Measurements from ENCODE around the gene MACO1.
"Not testable (repeated sequence)": the region's sequence is repeated elsewhere in the genome, so short reads cannot be mapped to it uniquely, and the experiment has no call there.

The MACO1 gene

DNA sequence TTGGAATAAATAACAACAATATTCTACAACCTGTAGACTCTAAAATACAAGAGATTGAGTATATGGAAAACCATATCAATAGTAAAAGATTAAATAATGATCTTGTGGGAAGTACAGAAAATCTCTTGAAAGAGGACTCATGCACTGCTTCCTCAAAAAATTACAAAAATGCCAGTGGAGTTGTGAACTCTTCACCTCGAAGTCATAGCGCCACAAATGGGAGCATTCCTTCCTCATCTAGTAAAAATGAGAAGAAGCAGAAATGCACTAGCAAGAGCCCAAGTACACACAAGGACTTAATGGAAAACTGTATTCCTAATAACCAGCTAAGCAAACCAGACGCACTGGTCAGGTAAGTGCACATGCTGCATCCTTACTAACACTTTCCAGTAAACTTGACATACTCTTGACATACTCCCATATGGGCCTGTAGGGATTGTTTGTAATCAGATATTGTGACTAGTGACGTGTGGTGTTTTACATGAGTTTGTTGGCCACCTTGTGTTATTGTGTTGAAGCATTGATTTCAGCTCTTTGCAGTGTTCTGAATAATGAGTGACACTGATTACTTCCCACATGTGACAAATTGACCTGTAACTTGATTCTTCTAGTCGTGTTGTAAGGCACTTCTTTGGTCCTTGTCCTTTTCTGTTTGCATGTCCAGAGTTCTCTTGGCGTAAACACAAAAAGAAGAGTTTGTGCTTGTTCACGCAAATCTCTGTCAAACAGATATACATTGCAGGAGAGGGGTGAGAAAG lies 28.0 kb downstream of the MACO1 start:
- DNase-seq: no peak

DNA sequence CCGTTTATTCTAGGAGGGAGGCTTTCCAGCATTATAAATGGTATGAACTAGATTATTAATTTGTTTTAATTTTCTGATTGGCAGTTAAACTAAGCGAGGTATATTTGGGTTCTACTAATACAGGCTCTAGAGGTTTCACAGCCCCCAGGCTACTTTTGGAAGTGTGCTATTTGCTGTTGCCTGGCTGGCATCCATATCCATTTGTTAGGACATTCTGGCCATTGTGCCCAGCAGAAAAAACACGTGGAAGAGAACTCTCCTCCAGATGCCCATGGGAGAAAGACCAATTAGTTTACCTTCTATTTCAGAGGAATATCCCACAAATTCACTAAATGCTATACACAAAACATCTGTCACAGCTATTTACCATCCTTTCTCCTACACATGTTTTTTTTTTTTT lies 29.3 kb downstream of the MACO1 start:
- no peak for DNase-seq

DNA sequence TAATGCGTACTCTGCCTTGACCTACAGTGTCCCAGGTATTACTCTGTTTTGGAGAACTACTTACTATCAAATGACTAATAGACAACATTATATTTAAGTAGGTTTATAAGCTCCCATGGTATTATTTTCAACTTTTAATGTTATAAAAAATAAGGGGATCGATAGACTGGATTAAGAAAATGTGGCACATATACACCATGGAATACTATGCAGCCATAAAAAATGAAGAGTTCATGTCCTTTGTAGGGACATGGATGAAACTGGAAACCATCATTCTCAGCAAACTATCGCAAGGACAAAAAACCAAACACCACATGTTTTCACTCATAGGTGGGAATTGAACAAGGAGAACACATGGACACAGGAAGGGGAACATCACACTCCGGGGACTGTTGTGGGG lies 30.1 kb downstream of the MACO1 start:
- DNase-seq: not testable (repeated sequence)

DNA sequence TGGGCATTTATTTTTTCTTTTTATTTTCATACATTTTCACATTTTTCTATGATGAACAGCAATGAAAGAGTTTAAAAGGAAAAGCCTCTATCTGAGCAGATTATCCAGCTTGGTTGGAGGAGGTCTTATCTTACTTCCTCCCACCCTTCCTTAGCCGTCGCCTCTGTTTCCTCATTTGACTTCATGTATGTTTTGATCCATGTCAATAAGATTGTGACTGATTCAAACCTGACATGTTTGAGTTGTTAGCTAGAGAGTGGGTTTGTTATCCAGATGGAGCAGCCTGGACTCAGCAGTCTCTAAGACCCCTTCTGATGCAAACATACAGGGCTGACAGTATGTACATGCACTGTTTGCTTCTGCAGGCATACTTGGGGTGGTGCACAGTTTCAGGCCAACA lies 31.2 kb downstream of the MACO1 start:
- DNase-seq: no peak

DNA sequence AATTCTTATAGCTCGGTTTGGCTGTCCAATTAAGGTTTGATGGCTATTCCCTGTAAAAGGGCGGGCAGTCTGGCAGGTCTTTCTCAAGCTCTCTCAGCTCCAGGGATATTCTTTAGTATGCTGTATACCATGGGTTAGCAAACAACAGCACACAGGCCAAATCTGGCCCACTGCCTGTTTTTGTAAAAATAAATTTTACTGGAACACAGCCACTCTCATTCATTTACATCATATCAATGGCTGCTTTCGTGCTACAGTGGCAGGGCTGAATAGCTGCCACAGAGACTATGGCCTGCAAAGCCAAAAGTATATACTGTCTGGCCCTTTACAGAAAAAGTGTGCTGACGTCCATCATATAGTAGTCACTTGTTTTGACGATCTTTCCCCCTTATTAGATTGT lies 32.0 kb downstream of the MACO1 start:
- DNase-seq: no peak

DNA sequence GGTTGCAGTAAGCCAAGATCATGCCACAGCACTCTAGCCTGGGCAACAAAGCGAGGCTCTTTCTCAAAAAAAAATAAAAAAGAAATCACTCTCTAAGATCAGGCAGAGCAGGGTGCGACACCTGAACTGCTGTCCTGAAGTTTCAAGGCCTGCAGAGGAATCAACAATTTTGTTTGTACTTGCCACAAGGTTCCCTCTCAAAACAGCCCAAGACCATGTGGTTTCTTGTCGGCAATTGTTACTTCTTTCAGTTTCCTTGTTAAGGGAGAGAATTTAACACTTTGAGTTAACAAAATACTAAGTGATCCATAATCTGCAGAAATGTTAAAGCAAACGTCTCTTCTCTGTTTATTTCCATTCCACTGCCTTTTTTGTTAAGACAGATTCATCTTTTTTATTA lies 36.5 kb downstream of the MACO1 start:
- no peak for DNase-seq

DNA sequence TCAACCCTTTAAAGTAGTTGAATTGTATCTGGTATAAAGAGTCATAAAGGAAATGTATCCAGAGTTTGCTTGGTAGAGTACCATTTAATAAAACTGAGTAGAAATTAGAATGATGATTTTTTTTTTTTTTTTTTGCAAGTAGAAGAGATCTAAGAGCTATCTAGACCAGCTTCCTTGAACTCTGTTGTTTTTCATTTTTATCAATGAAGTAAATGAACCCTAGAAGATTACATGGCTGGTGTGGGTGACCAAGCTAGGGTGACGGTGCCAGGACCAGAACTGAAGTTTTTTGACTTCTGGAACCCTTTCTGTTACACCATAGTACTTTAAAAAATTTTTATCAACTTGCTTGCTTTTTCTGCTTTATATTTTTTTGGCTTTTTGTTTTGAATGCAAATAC lies 36.9 kb downstream of the MACO1 start:
- DNase-seq: no peak

DNA sequence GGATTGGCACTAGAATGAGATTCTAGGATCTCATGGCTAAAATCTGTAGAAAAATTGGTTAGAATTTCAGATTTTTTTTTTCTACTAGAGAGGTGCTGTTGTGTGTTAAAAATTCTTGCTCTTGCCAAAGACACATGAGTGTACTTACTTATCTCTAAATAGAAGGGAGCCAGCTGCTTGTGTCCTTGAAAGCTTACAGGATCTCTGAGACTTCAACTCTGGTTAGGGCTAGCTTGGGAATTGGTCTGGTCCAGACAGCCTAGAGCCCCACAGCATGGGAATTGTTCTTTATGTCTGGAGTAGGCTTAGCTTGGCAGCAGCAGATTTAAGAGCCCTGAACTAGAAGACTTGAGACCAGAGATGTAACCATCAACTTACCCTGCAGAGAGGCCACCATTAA lies 37.3 kb downstream of the MACO1 start:
- no peak for DNase-seq

DNA sequence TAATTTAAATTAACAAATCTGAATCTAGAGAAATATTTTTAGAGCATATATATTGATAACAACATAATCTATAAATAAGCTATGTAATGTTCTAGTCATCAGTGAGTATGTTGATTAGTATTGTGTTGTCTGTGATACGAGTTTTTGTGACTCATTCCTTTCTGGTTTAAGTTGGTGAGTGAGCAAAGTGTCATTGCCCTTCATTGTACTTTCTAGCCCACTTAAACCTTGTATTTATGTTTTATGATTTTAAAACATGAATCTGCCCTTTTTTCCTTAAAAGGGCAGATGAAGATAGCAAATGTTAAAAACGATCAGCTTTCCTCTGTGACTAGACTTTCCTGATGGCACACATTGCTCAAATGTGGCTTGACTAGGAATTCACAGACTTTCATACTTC lies 38.5 kb downstream of the MACO1 start:
- DNase-seq: peak; percentile 26

DNA sequence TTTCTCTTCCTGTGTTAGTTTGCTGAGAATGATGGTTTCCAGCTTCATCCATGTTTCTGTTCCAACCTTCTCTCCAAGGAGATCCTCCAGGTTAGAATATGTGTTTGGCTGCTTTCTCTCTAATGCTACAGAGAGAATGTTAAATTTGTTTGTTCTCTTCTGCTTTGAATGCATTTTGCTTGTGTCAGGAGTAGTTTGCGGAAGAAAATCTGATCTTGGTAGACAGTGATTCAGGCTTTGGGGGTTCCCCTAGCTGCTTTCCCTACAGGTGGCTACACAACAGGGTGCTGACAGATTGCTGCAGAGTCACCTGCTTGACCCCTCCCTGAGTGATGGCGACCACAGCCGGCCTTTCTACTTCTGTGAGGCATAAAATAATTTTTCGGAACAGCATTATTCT lies 41.8 kb downstream of the MACO1 start:
- DNase-seq: no peak

DNA sequence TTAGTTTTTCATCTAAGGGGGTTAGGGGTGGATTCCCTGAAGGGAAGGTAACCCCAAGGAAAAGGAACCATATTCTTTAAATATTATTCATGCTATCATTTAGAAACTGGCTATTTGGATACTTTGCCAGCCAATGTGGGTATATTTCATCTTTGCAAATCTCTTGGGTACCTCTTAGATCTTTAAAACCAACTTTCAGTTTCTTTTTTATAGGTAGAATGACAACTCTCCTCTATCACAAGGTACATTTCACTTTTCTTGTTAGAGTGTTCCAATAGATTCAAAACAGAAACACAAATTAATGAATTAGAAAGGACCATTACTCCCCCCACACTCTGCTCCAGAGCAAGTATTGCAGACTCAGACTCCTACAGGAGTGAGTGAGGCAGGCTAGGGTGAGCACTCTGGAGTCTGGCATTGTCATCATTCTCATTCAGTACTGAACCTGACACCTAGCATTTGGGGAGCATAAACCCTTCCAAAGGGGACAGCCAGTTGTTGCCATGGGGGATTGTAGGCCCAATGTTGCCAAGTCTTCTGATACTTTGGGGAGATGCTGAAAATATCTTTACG lies 43.0 kb downstream of the MACO1 start:
- no peak for DNase-seq

DNA sequence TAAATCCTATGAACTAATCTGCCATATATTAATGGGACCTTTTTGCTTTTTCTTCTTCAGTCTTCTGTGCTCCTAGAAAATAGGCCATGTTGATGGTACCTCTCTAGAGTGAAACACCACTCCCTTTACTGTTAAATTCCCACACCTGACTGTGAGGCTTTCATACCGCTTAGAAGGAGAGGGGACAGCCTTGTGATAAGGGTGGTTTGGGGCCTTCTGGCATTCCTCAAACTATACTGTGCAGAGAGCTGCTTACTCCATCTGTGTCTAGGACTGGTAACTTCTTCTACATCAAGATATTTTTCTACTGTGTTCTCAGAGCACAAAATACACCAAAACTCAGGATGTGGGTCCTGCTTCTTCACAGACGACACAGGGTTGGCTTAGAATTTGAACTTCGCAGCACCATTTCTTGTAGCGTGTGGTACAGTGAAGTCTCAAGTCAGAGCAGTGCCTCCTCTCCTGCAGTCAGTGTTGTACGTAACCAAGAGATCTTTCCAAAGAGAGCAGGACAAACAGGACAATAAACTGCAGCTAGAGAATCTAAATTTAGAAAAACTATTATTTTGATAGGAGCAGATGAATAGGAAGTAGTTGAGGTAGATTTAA lies 43.8 kb downstream of the MACO1 start:
- DNase-seq: no peak

DNA sequence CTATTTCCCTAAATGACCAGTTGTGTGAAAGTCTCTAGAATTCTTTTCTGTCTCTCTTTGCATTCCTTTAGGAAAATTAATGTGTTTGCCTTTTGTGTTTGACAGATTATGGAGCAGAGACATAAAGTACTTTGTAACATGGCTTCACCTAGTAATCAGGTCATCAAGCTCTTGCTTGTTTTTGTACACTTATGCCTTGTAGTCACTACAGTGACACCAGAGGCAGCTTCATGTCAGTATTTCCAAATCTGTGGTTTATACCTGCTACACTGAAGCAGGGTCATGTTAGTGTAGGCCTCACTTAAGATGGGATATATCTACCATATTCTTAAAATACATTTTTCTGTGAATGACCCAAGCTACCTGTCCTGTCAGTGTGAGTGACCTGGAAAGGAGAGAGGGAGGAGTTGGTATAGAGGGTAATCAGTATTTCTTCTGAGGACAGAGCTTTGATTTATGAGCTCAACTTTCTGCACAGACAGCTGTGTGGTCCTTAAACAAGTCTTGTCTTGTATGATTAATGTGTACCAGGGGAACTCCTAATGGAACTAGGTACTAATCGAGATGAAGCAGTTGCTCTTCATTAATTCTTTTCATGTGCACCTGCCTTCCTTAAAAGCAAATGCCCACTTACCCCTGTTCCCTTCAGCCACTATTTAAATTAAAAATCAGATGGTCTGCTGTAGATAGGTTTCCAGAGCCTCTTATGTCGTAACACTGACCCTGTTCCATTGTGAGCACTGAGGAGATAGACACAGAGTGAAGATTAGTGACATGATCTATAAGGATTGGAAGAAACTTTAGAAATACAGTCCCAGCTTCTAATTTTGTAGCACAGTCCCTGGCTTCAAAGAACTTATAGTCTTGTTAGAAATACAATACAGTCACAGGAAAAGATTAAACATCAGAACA lies 45.7 kb downstream of the MACO1 start:
- DNase-seq: no peak

DNA sequence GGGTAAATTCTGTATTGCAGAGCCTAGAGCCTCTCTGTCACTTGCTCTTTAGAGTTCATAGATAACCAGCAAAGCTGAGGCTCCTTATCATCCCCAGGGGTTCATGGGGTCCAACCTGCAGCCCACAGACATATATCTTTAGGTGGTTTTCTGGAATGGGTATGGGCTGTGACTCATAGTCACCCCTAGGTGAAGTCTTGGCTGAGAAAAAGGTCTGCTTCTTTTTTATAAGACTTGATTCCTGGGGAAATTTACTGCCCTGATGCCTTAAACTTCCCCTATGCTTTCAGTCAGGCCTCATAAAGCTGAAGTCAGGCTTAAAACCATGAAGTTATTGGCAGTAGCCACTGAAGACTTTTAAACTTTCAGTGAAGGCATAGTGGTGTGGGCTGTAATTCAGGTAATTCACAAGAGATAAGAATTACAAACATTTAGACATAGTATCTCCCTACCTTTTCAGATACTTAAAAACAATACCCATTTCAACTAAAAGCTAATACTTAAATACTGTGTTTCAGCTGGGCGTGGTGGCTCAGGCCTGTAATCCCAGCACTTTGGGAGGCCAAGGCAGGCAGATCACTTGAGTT lies 46.8 kb downstream of the MACO1 start:
- DNase-seq: no peak

DNA sequence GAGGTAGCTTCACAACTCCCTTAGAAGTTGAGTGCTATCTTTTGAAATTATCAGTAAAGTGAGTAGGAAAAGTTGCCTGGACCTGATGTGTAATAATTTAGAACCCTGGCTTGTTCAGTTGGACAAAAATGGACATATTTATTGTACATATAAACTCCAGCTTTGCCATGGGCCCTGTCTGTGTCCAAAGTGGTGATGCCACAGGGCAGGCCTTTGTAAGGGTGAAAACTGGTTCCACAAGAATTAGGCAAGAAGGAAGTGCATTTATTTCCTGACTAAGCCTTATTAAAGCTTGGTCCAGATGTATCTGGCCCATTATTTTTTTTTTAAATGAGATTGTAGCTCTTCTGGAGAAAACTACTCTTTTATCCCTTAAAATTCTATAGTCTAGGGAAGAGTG lies 47.9 kb downstream of the MACO1 start:
- no peak for DNase-seq

DNA sequence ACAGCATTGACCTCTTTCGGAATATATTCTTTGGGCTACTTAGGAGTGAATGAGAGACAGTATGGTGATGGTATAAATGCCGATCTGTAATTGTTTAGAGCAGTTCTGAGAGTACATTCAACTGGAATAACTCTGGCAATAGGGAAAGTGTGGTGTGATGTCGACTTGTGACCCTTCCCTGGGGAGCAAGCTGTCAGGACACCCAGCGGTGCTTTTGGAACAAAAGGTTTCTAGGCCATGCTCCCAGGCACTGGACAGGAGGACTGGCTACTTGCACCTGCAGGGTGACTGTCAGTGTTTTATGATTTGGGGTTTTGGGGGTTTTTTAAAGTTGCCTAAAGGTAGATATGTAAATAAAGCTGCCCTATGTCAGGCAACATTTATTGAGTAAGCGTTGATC lies 50.9 kb downstream of the MACO1 start:
- DNase-seq: no peak

DNA sequence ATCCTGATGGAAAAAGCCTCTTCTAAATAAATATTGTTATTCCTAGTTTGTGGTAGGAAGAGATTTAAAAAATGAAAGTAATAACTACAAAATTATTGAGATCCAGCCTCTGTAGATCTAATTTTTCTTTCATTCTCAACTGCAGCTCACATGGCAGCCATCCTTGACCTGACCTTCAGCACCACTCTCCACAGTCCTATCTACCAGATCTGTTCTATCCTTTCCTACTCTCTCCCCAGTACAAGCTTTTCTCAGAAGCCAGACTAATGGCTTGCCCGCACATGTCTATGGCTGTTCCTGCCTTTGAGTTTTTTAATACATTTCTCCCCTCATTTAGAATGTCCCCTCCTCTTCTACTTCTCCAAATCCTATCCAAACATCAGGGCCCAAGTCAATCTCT lies 51.5 kb downstream of the MACO1 start:
- DNase-seq: no peak

DNA sequence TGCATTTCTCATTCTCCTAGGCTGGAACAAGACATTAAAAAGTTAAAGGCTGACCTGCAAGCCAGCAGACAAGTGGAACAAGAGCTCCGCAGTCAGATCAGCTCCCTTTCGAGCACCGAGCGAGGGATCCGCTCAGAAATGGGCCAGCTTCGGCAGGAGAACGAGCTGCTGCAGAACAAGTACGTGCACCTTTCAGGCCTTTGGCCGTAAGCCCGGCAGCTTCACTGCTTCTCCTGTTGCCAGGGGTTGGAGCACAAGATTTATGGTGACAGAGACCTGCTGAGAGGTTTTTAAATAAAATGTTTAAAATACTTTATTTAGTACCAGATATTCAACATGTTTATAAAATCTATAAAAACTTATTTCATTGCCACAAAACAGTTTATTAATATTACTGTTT lies 53.4 kb downstream of the MACO1 start:
- no peak for DNase-seq

DNA sequence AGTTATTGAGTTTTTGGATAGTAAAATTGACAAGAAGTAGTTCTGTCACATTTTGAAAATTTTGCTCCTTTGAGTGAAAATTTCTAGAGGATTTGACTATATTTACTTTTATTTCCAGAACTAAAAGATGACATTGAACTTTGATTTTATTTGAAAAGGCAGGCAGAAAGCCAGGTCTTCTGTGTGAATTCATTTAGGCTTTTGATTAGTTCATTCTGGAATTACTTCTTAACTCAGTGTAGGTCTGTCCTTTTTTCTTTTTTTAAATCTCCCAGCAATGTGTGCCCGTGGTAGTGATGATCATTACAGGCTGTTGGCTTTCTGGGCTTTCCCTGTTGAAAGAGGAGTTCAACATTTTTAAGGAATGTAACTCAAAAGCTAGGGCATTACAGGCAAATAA lies 53.8 kb downstream of the MACO1 start:
- DNase-seq: no peak

DNA sequence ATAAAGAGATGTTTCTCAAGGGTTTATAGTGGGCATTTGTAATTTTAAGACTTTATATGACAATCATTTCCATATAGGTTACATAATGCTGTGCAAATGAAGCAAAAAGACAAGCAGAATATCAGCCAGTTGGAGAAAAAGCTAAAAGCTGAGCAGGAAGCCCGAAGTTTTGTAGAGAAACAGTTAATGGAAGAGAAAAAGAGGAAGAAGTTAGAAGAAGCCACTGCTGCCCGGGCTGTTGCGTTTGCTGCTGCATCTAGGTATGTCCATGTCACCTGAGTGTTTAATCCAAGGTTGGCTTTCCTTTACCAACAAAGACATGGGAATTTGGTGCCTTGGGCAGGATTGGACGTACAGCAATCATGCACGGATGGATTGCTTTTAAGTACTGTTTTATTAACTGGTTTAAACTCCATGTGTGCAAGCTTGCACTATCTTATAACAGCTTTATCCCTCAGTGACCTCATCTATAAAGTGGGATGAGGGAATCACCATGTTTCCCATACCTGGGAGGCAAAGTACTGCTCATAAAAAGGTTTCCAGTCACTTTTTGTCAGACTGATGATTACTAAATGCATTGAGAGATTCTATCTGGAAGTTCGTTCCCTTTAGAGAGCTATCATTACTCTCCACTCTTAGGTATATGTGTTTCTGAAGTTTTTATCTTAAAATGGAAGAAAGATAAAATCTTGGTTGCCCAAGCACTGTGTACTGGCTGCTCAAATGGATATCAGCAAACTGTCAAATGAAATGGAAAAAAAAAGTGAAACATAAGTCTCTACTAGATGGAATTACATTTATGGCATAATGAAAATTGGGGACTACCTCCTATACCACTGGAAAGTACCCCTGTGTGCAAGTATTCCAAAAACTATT lies 55.1 kb downstream of the MACO1 start:
- no peak for DNase-seq

DNA sequence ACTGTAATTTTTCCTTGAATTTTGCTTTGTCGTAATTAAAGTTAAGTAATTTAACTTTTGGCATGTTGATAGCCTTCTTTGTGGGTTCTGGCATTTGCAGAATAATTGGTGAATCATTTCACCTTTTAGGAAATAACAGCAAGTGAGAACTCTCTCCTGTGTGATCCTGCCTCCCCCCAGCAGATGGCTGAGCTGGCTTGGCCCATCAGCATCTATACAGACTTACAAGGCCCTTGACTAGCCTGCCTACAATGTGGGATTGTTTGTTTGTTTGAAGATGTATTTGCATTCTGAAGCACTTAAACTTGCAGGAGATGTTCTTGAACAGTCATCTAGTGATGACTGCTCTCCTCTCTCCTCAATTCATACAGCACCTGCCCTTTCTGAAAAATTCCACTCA lies 55.9 kb downstream of the MACO1 start:
- no peak for DNase-seq

DNA sequence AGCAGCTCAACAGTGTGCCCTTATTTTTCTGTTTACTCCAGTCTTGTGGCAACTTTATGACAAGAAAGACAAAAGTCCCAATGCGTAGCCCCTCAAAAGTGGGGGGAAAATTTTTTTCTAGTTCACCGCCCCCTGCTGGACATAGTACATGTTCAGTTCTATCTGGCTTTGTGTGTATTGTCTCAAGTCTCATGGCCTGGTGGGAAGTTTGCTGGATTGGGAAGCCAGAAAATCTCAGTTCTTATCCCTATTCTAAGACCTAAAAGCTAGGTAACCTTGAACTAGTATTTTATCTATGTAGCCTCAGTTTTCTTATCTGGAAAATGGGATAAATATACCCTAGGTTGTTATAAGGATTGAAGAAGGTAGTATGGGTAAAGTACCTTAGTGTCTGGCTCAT lies 56.9 kb downstream of the MACO1 start:
- DNase-seq: peak; percentile 39

All from CD4-positive, alpha-beta T cell treated with Interleukin-4 for 4 hours (primary cell).